ENCODE results near the gene TLX3. TPM values are rescaled to one million over a fixed set of nuclear protein-coding genes. Genes with fewer than 3 reads are reported as not detected.

TLX3 gene
- total RNA-seq, 2 experiments from 2014 or later: not detected

- peaks cover 68% of the 10 kb centered on the region for H3K27me3 Mint-ChIP-seq (ENCODE audit: low read depth)
- H3K36me3 Mint-ChIP-seq (ENCODE audit: low read depth): peaks cover 2% of the 10 kb centered on the region
- peaks cover 23% of the 10 kb centered on the region for H3K4me1 Mint-ChIP-seq (ENCODE audit: low read depth)
- CTCF ChIA-PET: interaction anchor here (0.6 kb wide), 1 partner anchor 144 kb away, joined by 3 read pairs; no protein-coding TSS in a partner anchor
- intact Hi-C loops (cut with micrococcal nuclease): no loop called here
- H3K4me3 Mint-ChIP-seq: no peak overlapping the region
- no peak for DNase-seq
- H3K27ac Mint-ChIP-seq: no peak overlapping the region
- H3K9me3 Mint-ChIP-seq: no peaks in the 10 kb centered on the region
Measured at GRCh38 chr5:171309276-171310211, 496 bp downstream of the TLX3 start.

- no peak for DNase-seq
- intact Hi-C loops (cut with micrococcal nuclease): no loop called here
- CTCF ChIA-PET: no interaction called here
Measured at GRCh38 chr5:171310212-171310818, 1.3 kb downstream of the TLX3 start.

GRCh38 chr5:171310819-171311321 is 1.8 kb downstream of the TLX3 start:
- Mint-ChIP-seq H3K4me1 (ENCODE audit: low read depth) (peaks cover 24% of the 10 kb centered on the region), H3K27ac (no peak overlapping the region), H3K9me3 (no peaks in the 10 kb centered on the region), H3K4me3 (no peak overlapping the region), H3K36me3 (ENCODE audit: low read depth) (peaks cover 2% of the 10 kb centered on the region), H3K27me3 (ENCODE audit: low read depth) (peaks cover 62% of the 10 kb centered on the region)
- no peak for DNase-seq
- intact Hi-C loops (cut with micrococcal nuclease): no loop called here
- CTCF ChIA-PET: no interaction called here

More at GRCh38 chr5:171310212-171310818, 1.3 kb downstream of the TLX3 start:
- Mint-ChIP-seq H3K4me3 (no peak overlapping the region), H3K9me3 (no peaks in the 10 kb centered on the region), H3K27ac (no peak overlapping the region), H3K36me3 (ENCODE audit: low read depth) (peaks cover 2% of the 10 kb centered on the region), H3K4me1 (ENCODE audit: low read depth) (peaks cover 23% of the 10 kb centered on the region), H3K27me3 (ENCODE audit: low read depth) (peaks cover 63% of the 10 kb centered on the region)

GRCh38 chr5:171311322-171312077 is 2.5 kb downstream of the TLX3 start:
- H3K27me3 Mint-ChIP-seq (ENCODE audit: low read depth): peaks cover 60% of the 10 kb centered on the region
- no peak overlapping the region for H3K27ac Mint-ChIP-seq
- intact Hi-C loops (cut with micrococcal nuclease): no loop called here
- no peak overlapping the region for H3K4me3 Mint-ChIP-seq
- no peak for DNase-seq
- peaks cover 2% of the 10 kb centered on the region for H3K36me3 Mint-ChIP-seq (ENCODE audit: low read depth)
- no peaks in the 10 kb centered on the region for H3K9me3 Mint-ChIP-seq
- CTCF ChIA-PET: no interaction called here
- peaks cover 27% of the 10 kb centered on the region for H3K4me1 Mint-ChIP-seq (ENCODE audit: low read depth)

- Mint-ChIP-seq H3K4me3 (peak overlapping the region; percentile 50), H3K9me3 (no peaks in the 10 kb centered on the region), H3K36me3 (ENCODE audit: low read depth) (peaks cover 2% of the 10 kb centered on the region), H3K27ac (no peak overlapping the region), H3K27me3 (ENCODE audit: low read depth) (peaks cover 61% of the 10 kb centered on the region), H3K4me1 (ENCODE audit: low read depth) (peaks cover 27% of the 10 kb centered on the region)
- CTCF ChIA-PET: interaction anchor here (0.5 kb wide), 1 partner anchor 571 kb away, joined by 3 read pairs; no protein-coding TSS in a partner anchor
- DNase-seq: no peak
- intact Hi-C loops (cut with micrococcal nuclease): no loop called here
Measured at GRCh38 chr5:171312129-171312974, 3.3 kb downstream of the TLX3 start.

GRCh38 chr5:171313481-171314206 is 4.6 kb downstream of the TLX3 start:
- Mint-ChIP-seq H3K27me3 (ENCODE audit: low read depth) (peaks cover 63% of the 10 kb centered on the region), H3K27ac (no peak overlapping the region), H3K4me3 (no peak overlapping the region), H3K36me3 (ENCODE audit: low read depth) (peaks cover 2% of the 10 kb centered on the region), H3K9me3 (no peaks in the 10 kb centered on the region), H3K4me1 (ENCODE audit: low read depth) (peaks cover 27% of the 10 kb centered on the region)
- CTCF ChIA-PET: no interaction called here
- intact Hi-C loops (cut with micrococcal nuclease): no loop called here
- DNase-seq: no peak

- H3K27me3 Mint-ChIP-seq (ENCODE audit: low read depth): peaks cover 67% of the 10 kb centered on the region
- H3K9me3 Mint-ChIP-seq: no peaks in the 10 kb centered on the region
- peaks cover 2% of the 10 kb centered on the region for H3K36me3 Mint-ChIP-seq (ENCODE audit: low read depth)
- intact Hi-C loops (cut with micrococcal nuclease): loop anchor here (5.0 kb wide), 1 partner anchor 1927 kb away; no protein-coding TSS in a partner anchor
- H3K4me3 Mint-ChIP-seq: no peak overlapping the region
- H3K27ac Mint-ChIP-seq: no peak overlapping the region
- peaks cover 25% of the 10 kb centered on the region for H3K4me1 Mint-ChIP-seq (ENCODE audit: low read depth)
- DNase-seq: no peak
- CTCF ChIA-PET: no interaction called here
Measured at GRCh38 chr5:171314728-171315385, 5.8 kb downstream of the TLX3 start.

- Mint-ChIP-seq H3K36me3 (ENCODE audit: low read depth) (peaks cover 2% of the 10 kb centered on the region), H3K27me3 (ENCODE audit: low read depth) (peaks cover 67% of the 10 kb centered on the region), H3K9me3 (no peaks in the 10 kb centered on the region), H3K27ac (no peak overlapping the region), H3K4me1 (ENCODE audit: low read depth) (peaks cover 24% of the 10 kb centered on the region), H3K4me3 (no peak overlapping the region)
- CTCF ChIA-PET: no interaction called here
- intact Hi-C loops (cut with micrococcal nuclease): loop anchor here (5.0 kb wide), 1 partner anchor 1927 kb away; no protein-coding TSS in a partner anchor
- no peak for DNase-seq
Measured at GRCh38 chr5:171315386-171315891, 6.4 kb downstream of the TLX3 start.

- peaks cover 2% of the 10 kb centered on the region for H3K36me3 Mint-ChIP-seq (ENCODE audit: low read depth)
- H3K27ac Mint-ChIP-seq: no peak overlapping the region
- H3K4me3 Mint-ChIP-seq: no peak overlapping the region
- CTCF ChIA-PET: no interaction called here
- intact Hi-C loops (cut with micrococcal nuclease): loop anchor here (5.0 kb wide), 1 partner anchor 1926 kb away; no protein-coding TSS in a partner anchor
- no peaks in the 10 kb centered on the region for H3K9me3 Mint-ChIP-seq
- peaks cover 20% of the 10 kb centered on the region for H3K4me1 Mint-ChIP-seq (ENCODE audit: low read depth)
- no peak for DNase-seq
- peaks cover 65% of the 10 kb centered on the region for H3K27me3 Mint-ChIP-seq (ENCODE audit: low read depth)
Measured at GRCh38 chr5:171315925-171316257, 6.8 kb downstream of the TLX3 start.

- Mint-ChIP-seq H3K4me1 (ENCODE audit: low read depth) (peaks cover 18% of the 10 kb centered on the region), H3K4me3 (no peak overlapping the region), H3K36me3 (ENCODE audit: low read depth) (peaks cover 2% of the 10 kb centered on the region), H3K27ac (no peak overlapping the region), H3K27me3 (ENCODE audit: low read depth) (peaks cover 68% of the 10 kb centered on the region), H3K9me3 (no peaks in the 10 kb centered on the region)
- DNase-seq: no peak
- CTCF ChIA-PET: no interaction called here
- intact Hi-C loops (cut with micrococcal nuclease): loop anchor here (5.0 kb wide), 1 partner anchor 1926 kb away; no protein-coding TSS in a partner anchor
Measured at GRCh38 chr5:171316258-171317121, 7.4 kb downstream of the TLX3 start.

Measured in activated naive CD4-positive, alpha-beta T cell treated with anti-CD3 and anti-CD28 coated beads for 36 hours (primary cell).